OCI-M2 (cell line): ENCODE measurements around the gene OPN1MW2.
"Not testable (repeated sequence)": the region's sequence is repeated elsewhere in the genome, so short reads cannot be mapped to it uniquely, and the experiment has no call there.

Experiments used
- DNase-seq: peaks from one replicate; lab custom pipeline; 2025; ENCODE audit not compliant: unreplicated experiment; lab: John Stamatoyannopoulos, UW

The OPN1MW2 gene

DNA sequence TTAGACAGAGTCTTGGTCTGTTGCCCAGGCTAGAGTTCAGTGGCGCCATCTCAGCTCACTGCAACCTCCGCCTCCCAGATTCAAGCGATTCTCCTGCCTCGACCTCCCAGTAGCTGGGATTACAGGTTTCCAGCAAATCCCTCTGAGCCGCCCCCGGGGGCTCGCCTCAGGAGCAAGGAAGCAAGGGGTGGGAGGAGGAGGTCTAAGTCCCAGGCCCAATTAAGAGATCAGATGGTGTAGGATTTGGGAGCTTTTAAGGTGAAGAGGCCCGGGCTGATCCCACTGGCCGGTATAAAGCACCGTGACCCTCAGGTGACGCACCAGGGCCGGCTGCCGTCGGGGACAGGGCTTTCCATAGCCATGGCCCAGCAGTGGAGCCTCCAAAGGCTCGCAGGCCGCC is at the start of gene OPN1MW2:
TSS of gene OPN1MW2 (plus strand) at position 301 of the 400 bp plus-strand sequence. CDS start at position 361, 60 bp downstream.
- DNase-seq: not testable (repeated sequence)

- DNase-seq: not testable (repeated sequence)
Observed at GRCh38 chrX:154172535-154172943, 47.0 kb upstream of the OPN1MW2 start.

DNA sequence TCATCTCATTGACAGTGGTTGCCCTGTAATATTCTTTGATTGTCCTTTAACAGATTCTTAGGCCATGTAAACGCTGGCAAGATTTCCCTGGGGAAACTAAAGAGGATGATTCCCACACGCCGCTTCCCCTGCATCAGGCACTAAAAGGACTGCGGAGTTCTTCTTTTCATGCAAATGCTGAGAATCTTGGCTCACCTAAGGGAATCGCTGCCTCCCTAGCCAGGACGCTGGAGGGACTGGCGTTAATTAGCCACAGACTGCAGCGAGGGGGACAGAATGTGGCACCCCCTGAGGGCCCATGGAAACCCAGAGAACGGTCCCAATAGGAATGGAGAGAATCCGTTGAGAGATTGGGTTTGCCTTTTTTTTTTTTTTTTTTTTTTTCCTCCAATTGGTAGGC is 45.2 kb upstream of the OPN1MW2 start:
- DNase-seq: not testable (repeated sequence)

DNA sequence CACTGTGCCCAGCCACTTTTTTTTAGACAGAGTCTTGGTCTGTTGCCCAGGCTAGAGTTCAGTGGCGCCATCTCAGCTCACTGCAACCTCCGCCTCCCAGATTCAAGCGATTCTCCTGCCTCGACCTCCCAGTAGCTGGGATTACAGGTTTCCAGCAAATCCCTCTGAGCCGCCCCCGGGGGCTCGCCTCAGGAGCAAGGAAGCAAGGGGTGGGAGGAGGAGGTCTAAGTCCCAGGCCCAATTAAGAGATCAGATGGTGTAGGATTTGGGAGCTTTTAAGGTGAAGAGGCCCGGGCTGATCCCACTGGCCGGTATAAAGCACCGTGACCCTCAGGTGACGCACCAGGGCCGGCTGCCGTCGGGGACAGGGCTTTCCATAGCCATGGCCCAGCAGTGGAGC is 37.3 kb upstream of the OPN1MW2 start, which contains the start of gene OPN1MW:
TSS of gene OPN1MW (plus strand) at position 301 of the 400 bp plus-strand sequence. CDS start at position 383, 82 bp downstream.
- DNase-seq: not testable (repeated sequence)

DNA sequence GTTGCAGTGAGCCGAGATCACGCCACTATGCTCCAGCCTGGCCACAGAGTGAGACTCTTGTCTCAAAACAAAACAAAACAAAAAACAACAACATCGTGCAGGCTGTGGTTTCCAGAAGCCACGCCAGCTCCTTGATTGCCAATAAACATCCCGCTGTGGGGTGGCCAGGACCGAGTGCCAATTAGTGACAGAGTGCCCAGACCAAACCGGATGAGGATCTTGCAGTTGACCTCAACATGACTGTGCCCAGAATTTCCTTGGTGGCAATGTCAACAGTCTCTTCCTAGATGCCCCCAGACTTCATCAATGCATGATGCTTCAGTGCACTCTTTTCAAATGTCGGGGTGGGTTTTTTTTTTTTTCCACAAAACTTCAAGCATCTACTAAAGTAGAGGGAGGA is 35.8 kb upstream of the OPN1MW2 start:
- DNase-seq: not testable (repeated sequence)

DNA sequence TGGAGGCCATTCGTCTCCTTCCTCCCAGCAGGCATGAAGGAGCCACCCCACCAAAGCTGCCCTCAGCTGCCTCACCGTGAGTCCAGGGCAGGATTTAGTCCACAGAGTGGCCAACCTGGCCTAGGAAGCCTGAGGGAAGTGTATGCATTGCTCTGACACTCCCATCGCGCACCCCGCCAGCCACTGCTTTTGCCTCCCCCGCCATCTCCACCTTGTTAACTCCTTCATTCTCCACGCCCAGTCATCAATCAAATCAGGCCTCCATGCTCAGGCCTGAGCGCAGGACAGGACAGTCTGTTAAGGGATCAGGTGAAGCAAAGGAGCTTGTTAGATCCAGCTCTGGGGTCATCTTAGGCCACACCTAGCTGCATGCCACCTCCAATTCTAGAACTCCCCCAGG is 26.7 kb upstream of the OPN1MW2 start:
- DNase-seq: not testable (repeated sequence)

GRCh38 chrX:154194316-154194715 is 25.2 kb upstream of the OPN1MW2 start:
- DNase-seq: not testable (repeated sequence)

- not testable (repeated sequence) for DNase-seq
Observed at GRCh38 chrX:154196466-154196865, 23.1 kb upstream of the OPN1MW2 start.

- not testable (repeated sequence) for DNase-seq
Observed at GRCh38 chrX:154209670-154210418, 9.7 kb upstream of the OPN1MW2 start.

GRCh38 chrX:154211057-154211456 is 8.5 kb upstream of the OPN1MW2 start:
- not testable (repeated sequence) for DNase-seq

DNA sequence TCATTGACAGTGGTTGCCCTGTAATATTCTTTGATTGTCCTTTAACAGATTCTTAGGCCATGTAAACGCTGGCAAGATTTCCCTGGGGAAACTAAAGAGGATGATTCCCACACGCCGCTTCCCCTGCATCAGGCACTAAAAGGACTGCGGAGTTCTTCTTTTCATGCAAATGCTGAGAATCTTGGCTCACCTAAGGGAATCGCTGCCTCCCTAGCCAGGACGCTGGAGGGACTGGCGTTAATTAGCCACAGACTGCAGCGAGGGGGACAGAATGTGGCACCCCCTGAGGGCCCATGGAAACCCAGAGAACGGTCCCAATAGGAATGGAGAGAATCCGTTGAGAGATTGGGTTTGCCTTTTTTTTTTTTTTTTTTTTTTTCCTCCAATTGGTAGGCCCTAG is 8.1 kb upstream of the OPN1MW2 start:
- DNase-seq: not testable (repeated sequence)

DNA sequence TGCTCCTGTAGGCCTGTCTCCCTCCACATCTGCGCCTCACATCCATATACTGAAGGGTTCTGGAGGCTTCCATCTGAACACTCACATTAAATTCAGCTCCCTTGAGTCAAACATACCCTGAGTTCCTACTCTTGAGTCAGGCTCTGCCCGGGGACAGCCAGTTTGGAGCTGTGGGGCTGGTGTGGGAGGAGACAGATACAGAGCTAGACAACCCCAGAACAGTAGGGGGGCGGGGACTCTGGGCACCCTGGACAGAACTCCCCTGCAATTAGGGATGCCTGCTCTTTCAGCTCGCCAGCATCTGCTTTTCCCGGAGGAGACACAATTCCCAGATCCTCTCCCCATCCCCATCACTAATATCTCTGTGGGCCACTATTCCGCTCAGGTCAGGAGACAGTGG is 5.7 kb downstream of the OPN1MW2 start:
- DNase-seq: not testable (repeated sequence)

GRCh38 chrX:154226706-154227105 is 7.2 kb downstream of the OPN1MW2 start:
- DNase-seq: not testable (repeated sequence)

DNA sequence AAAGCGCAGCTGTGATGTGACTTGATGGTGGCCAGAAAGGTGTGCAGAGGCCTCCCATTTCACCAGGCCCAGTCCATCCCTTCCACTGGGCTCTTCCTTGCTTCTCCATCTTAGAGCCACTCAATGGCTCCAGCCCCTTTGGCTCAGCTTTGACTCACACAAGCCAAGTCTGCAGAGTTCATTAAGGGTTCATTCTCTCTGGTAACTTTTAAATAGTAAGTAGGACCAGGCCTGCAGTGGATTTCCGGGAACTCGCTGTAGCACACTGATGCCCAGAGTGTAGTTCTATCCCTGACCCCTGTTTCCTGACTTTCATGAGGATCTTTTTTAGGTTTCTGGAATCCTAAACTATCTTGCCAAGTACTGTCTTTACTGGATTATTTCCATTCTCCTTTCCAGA is 11.9 kb downstream of the OPN1MW2 start:
- not testable (repeated sequence) for DNase-seq

DNA sequence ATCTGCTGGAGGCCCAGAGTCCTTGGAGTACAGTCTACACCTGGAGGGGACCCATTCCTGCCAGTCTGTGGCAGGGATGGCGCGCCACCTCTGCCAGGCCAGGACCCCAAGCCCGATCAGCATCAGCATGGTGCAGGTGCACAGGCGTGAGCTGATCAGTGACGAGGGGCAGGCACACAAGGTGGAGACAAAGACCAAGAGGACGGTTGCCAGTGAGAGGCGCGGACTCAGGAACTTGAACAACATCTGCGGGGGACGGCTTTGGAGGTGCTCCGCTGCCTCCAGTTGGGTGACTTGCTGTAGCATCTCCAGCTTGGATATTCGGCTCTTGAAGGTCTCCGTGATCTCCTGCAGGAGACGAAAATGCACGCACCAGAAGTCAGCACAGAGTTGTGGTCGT is 14.1 kb downstream of the OPN1MW2 start:
- not testable (repeated sequence) for DNase-seq

DNA sequence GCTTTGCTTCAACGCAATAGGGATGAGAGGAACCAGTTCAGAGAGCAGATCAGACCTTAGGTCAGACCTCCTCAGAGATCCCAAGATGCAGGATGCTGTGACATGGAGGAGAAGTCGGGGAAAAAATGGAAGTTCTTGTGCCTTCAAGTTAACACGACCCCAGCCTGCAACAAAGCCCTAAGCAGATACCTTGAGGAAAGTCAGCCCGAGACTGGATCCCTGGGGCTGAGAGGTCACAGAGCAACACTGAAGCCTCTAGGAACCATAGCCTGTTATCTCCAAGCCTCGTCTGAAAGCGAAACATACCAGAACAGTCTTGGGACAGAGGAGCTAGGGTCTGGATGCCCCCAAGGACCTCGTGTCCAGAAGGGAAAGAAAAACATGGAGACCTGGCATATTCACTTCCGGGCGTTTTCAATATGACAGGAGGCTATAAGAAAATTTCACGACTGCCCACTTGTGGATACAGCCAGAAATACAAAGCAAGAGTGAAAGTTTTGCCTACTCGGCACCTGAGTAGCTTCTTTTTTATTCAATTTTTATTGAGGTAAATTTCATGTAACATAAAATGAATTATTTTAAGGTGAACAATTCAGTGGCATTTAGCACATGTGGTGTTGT is 19.5 kb downstream of the OPN1MW2 start:
- DNase-seq: not testable (repeated sequence)

DNA sequence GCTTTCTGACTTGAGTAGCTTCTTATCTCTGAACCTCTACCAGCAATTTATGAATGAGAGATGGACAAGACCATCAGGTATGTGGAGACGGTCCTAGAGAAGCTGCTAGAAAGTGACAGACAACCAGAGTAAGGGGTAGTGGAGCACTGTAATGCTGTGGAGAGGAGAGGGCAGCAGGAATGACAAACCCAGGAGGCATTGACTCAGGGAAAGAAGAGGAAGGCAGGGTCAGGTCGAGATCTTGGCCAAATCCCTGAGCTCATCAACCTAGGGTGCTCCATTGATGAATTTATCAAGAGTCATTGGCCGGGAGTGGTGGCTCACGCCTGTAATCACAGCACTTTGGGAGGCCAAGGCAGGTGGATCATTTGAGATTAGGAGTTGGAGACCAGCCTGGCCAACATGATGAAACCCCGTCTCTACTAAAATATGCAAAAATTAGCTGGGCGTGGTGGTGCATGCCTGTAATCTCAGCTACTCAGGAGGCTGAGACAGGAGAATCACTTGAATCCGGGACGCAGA is 20.5 kb downstream of the OPN1MW2 start:
- DNase-seq: not testable (repeated sequence)

DNA sequence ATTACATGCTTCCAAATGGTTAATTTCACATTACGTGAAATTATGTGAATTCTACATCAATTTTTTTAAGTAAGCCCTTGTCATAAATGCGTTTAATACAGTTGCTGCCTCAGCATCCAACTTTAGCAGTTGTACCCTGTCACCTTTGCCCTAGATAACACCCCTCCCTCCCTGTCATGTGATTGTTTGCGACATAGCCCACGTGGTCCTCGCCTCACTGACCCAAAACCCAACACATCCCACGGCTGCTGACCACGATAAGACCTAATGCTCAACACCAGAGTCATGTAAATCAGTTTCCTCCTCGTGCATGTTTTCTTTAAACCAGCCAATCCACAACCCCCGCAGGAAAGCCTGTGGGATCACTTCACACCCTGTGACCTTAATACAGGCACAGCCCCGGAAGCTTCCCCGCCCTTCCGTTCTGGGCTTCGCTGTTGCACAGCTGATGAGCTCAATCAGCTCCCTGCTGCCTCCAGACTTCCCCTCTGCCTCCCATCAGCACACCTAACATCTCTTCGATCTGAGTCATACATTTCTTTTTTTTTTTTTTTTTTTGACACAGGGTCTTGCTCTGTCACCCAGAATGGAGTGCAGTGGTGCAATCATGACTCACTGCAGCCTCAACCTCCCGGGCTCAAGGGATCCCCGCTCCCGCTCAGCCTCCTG is 28.0 kb downstream of the OPN1MW2 start:
- DNase-seq: not testable (repeated sequence)

- DNase-seq: not testable (repeated sequence)
Observed at GRCh38 chrX:154248076-154248475, 28.5 kb downstream of the OPN1MW2 start.

GRCh38 chrX:154257282-154257681 is 37.7 kb downstream of the OPN1MW2 start, which contains the start of gene OPN1MW3:
TSS of gene OPN1MW3 (plus strand) at chrX:154257582. CDS start at chrX:154257620, 38 bp downstream.
- not testable (repeated sequence) for DNase-seq

- DNase-seq: not testable (repeated sequence)
Observed at GRCh38 chrX:154258711-154259110, 39.2 kb downstream of the OPN1MW2 start.
